GM10266 (cell line): Measurements from ENCODE around the gene RAD51B.

Experiments
- DNase-seq: peaks from one replicate; pipeline ENCODE4 v3.0.0; 2012; ENCODE audit errors: extremely low spot score
- CTCF ChIP-seq: IDR thresholded peaks from 2 replicates; pipeline ENCODE4 v1.5.1; 2012; ENCODE audit warnings: mild to moderate bottlenecking, low read depth; ENCODE audit not compliant: control insufficient read depth, insufficient read depth; ENCODE audit errors: missing control alignments

Gene RAD51B

GRCh38 chr14:68145539-68145938 lies 326.0 kb downstream of the RAD51B start:
- DNase-seq: no peak

DNA sequence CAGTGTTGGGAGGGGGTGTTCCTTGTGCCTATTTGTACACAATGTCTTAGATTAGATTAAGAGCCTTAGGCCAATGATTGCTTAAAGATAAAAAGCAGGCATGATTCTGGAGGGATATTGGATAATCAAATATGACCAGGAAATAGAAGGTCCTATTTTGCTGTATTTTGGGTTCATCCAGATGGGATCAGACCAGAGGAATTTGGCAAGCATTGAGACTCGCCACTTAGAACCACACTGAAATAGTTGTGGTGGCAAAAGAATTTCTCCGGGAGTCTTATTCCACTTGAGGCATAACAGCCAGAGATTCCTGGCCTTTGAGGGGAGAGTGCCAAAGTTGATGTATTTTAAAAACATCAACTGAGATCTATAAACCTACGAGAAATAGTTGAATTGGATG lies 327.2 kb downstream of the RAD51B start:
- TF ChIP-seq CTCF: no peak
- no peak for DNase-seq

More at GRCh38 chr14:68145539-68145938, 326.0 kb downstream of the RAD51B start:
- no peak for TF ChIP-seq CTCF

DNA sequence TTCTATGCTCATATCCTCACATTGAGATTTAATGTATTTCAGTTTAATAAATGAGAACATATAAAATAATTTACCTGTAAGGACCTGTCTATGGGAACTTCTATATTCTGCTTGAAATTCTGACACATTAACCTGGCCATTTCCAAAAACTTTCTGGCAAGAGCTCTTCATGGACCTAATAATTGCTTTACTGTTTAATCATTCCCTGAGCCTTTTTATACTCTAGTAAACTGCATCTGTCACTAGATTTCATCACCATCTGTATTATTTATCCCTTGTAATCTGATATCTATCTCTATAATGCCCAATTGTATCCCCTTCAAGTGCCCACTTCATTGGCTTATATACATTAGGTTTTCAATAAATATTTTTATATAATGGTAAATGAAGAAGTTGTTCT lies 327.7 kb downstream of the RAD51B start:
- DNase-seq: no peak
- no peak for TF ChIP-seq CTCF

GRCh38 chr14:68148276-68148675 lies 328.7 kb downstream of the RAD51B start:
- no peak for TF ChIP-seq CTCF

GRCh38 chr14:68148763-68149162 lies 329.2 kb downstream of the RAD51B start:
- TF ChIP-seq CTCF: no peak
- DNase-seq: no peak

More at GRCh38 chr14:68148276-68148675, 328.7 kb downstream of the RAD51B start:
- no peak for DNase-seq

DNA sequence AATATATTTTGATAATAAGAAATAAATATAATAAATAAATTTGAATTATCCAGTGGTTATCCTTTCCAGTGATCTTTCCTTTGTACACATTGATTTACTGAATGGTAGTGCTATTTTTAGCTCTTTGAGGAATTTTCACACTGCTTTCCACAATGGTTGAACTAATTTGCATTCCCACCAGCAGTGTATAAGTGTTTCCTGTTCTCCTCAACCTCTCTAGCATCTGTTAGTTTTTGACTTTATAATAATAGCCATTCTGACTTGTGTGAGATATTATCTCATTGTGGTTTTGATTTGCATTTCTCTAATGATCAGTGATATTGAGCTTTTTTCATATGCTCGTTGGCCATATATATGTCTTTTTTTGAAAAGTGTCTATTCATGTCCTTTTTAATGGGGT lies 333.7 kb downstream of the RAD51B start:
- TF ChIP-seq CTCF: no peak

DNA sequence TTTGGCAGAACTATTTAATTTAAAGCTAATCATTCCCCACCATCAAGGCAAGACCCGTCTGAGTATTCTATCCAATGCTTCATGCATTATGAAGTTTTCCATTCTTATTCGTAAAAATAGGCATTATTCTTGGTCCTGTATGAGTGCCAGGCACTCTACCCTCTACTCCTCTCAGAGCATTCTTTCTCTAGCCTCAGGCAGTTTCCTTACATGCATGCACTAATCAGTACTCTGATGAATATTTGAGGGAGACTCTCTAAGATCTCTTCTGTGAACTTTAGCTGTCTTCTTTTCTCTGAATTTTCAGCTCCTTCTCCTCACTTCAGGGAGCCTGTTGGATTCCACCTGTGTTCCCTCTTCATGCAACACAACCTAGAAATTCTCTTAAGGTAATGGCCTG lies 334.7 kb downstream of the RAD51B start:
- no peak for DNase-seq

More for the DNA sequence above, 333.7 kb downstream of the RAD51B start:
- DNase-seq: no peak

More for the DNA sequence above, 334.7 kb downstream of the RAD51B start:
- TF ChIP-seq CTCF: no peak
